Measurements from ENCODE around the gene SLC16A5. TPM values are rescaled to one million over a fixed set of nuclear protein-coding genes. Genes with fewer than 3 reads are reported as not detected.

Gene SLC16A5
- total RNA-seq, 4 donors from 2014 or later: 4.0 to 6.9 (median 5.2) TPM

DNA sequence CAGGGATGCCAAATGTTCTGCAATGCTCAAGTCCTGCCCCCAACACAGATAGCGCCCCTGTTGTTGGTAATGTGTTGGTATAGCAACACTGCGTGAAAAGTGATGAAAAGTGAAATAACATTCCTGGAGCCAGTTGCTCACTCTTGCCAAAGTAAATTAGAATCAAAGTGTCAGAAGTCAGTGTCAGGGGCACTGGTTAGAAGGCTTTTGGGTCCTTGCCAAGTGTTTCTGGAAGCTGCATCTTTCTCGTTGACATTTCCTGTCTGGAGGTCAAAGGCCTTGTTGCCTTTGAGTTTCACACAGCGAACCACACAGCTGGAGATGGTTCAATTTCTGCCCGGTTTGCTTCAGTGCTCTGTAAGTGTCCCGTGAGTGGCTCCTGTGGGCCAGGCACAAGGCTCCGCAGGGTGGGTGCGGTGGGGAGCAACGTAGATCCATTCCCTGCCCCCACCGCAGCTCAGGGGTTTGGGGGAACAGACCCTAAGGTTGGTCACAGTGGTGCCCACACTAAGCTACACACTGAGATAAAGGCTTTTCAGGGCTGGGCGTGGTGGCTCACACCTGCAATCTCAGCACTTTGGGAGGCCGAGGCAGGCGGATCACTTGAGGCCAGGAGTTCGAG lies 3.6 kb upstream of the SLC16A5 start:
- WGBS, 2 donors (ENCODE audit: low coverage in 1 of 2): 17 to 63% methylated on average over 1 to 5 of the region's 14 CpGs
- no peak overlapping the region for H3K27ac ChIP-seq
- H3K9me3 ChIP-seq: no peaks in the 10 kb centered on the region
- no peaks in the 10 kb centered on the region for H3K36me3 ChIP-seq
- ATAC-seq: no peak
- TF ChIP-seq POLR2AphosphoS5 (IDR thresholded peaks at IDR 0.05) (no peak), POLR2A (IDR thresholded peaks at IDR 0.05) (no peak), EP300 (IDR thresholded peaks at IDR 0.05) (no peak)
- TF ChIP-seq, protein P1, sequence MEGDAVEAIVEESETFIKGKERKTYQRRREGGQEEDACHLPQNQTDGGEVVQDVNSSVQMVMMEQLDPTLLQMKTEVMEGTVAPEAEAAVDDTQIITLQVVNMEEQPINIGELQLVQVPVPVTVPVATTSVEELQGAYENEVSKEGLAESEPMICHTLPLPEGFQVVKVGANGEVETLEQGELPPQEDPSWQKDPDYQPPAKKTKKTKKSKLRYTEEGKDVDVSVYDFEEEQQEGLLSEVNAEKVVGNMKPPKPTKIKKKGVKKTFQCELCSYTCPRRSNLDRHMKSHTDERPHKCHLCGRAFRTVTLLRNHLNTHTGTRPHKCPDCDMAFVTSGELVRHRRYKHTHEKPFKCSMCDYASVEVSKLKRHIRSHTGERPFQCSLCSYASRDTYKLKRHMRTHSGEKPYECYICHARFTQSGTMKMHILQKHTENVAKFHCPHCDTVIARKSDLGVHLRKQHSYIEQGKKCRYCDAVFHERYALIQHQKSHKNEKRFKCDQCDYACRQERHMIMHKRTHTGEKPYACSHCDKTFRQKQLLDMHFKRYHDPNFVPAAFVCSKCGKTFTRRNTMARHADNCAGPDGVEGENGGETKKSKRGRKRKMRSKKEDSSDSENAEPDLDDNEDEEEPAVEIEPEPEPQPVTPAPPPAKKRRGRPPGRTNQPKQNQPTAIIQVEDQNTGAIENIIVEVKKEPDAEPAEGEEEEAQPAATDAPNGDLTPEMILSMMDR (IDR thresholded peaks at IDR 0.05): no peak
- H3K4me1 ChIP-seq: peaks cover 0 to 22% (median 8%) of the 10 kb centered on the region in 3 donors
- H3K4me3 ChIP-seq: no peak overlapping the region
- peaks cover 12% of the 10 kb centered on the region for H3K27me3 ChIP-seq

DNA sequence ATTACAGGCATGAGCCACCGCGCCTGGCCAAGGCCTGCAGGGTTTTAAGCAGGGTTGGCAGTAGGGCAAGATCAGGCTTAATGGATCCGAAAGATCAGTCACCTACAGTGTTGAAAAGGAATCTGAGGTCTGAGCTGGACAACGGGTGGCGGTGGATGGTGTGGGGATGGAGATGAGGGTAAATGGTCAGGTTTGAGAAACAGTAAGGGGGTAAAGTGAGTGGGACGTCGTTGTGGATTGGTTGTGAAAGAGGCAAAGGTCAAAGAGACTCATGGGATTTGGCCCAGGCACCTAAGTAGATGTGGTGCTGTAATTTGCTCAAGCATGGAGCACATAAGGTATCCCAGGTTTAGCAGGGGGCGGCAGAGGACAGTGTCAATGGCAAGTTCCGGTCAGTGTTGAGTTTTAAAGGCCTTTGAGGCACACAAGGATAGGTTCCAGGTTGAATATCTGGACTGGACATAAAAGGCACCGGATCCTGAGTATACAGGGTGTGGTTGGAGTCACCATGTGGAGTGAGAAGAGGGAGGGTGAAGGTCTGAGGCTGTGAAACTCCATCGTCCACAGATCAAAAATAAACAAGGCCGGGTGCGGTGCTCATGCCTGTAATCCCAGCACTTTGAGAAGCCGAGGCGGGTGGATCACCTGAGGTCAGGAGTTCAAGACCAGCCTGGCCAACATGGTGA lies 1.1 kb upstream of the SLC16A5 start:
- 75 to 81% methylated on average over 4 to 13 of the region's 15 CpGs for WGBS, 2 donors (ENCODE audit: low coverage in 1 of 2)
- Histone ChIP-seq H3K27ac (no peak overlapping the region), H3K4me1 (peaks cover 0 to 39% (median 15%) of the 10 kb centered on the region in 3 donors), H3K27me3 (peaks cover 12% of the 10 kb centered on the region), H3K4me3 (no peak overlapping the region), H3K9me3 (no peaks in the 10 kb centered on the region), H3K36me3 (no peaks in the 10 kb centered on the region)
- TF ChIP-seq, protein P1 (IDR thresholded peaks at IDR 0.05): no peak
- TF ChIP-seq POLR2A (IDR thresholded peaks at IDR 0.05) (no peak), POLR2AphosphoS5 (IDR thresholded peaks at IDR 0.05) (no peak), EP300 (IDR thresholded peaks at IDR 0.05) (no peak)
- no peak for ATAC-seq

DNA sequence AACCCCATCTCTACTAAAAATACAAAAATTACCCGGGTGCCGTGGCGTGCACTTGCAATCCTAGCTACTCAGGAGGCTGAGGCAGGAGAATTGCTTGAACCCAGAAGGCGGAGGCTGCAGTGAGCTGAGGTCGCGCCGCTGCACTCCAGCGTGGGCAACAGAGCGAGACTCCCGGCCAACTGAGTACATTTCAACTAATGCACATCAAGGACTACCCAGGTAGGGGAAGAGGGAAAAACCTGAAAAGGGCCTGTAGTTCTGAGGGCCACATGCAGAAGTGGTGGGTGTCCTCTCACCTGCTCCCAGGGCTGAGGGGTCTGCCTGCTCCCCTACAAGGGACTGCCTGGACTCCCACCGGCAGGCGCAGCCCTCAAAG lies 584 bp upstream of the SLC16A5 start:
- Histone ChIP-seq H3K9me3 (no peaks in the 10 kb centered on the region), H3K36me3 (no peaks in the 10 kb centered on the region), H3K4me3 (peak overlapping the region; percentile 41 to 60), H3K4me1 (peaks cover 0 to 42% (median 16%) of the 10 kb centered on the region in 3 donors), H3K27me3 (peaks cover 12% of the 10 kb centered on the region), H3K27ac (peak overlapping the region in 3 of 4 donors; percentile 74 to 86 (median 77))
- 100% methylated on average over 1 of the region's 12 CpGs; no CpG with 5 or more reads in 1 of the 2 donors for WGBS, 2 donors (ENCODE audit: low coverage in 1 of 2)
- ATAC-seq: no peak
- TF ChIP-seq, protein P1 (IDR thresholded peaks at IDR 0.05): no peak
- TF ChIP-seq POLR2AphosphoS5 (IDR thresholded peaks at IDR 0.05) (no peak), POLR2A (IDR thresholded peaks at IDR 0.05) (no peak), EP300 (IDR thresholded peaks at IDR 0.05) (no peak)

DNA sequence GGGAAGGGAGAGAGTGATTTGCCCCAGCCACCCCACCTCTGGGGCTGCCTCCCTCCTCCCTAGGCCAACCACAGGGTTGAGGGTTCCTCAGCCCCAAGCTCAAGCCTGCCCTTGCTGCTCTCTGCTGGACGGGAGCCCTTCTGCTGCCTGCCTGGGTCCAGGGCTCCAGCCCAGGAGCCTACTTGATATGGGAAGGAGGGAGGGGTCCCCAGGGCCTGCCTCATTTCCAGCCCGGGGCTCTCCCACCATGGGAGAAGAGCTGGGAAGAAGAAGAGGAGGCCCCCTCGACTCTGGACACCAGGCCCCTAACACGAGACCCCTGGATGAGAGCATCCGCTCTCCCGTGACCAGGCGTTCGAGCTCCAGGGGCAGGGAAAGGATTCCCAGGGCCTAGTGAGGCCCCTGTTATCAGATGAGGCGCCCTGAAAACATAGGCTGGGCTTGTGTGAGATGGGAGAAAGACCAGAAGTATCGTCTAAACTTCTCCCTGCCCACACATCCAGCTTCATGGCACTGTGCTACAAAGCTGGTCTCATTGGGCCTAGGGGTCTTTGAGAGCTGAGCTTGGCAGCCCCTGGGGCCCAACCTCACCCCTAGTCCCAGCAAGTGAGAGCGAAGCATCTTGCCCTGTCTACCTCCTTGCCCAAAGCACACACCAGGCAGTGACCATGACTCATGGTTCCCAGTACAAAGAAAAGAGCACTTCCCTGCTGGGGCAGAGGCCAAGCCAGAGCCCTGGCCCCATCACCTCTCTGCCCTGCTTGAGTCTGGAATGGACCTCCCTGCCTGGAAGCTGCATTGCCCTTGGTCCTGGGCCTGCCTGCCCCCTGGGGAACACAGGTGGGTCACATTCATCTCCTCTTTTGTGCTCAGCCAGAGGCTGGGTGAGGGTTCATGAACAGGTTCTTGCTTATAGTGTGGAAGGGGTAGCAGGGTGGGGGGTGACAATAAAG lies 987 bp downstream of the SLC16A5 start:
- Histone ChIP-seq H3K4me1 (peaks cover 0 to 49% (median 16%) of the 10 kb centered on the region in 3 donors), H3K27me3 (peaks cover 12% of the 10 kb centered on the region), H3K4me3 (peak overlapping the region; percentile 41 to 60), H3K36me3 (no peaks in the 10 kb centered on the region), H3K9me3 (no peaks in the 10 kb centered on the region), H3K27ac (peak overlapping the region; percentile 22 to 86 (median 76))
- no CpG with 5 or more reads among the region's 11 CpGs for WGBS, 2 donors (ENCODE audit: low coverage in 1 of 2)
- TF ChIP-seq, protein P1 (IDR thresholded peaks at IDR 0.05): no peak
- TF ChIP-seq EP300 (IDR thresholded peaks at IDR 0.05) (no peak), POLR2A (IDR thresholded peaks at IDR 0.05) (no peak), POLR2AphosphoS5 (IDR thresholded peaks at IDR 0.05) (no peak)
- ATAC-seq: no peak

Data from gastroesophageal sphincter (tissue), 4 donors.